Measurements from ENCODE around the gene PRLH. TPM values are rescaled to one million over a fixed set of nuclear protein-coding genes. Genes with fewer than 3 reads are reported as not detected.
"Not testable (repeated sequence)": the region's sequence is repeated elsewhere in the genome, so short reads cannot be mapped to it uniquely, and the experiment has no call there.

The PRLH gene
- polyA plus RNA-seq, 6 donors from 2014 or later = not detected

DNA sequence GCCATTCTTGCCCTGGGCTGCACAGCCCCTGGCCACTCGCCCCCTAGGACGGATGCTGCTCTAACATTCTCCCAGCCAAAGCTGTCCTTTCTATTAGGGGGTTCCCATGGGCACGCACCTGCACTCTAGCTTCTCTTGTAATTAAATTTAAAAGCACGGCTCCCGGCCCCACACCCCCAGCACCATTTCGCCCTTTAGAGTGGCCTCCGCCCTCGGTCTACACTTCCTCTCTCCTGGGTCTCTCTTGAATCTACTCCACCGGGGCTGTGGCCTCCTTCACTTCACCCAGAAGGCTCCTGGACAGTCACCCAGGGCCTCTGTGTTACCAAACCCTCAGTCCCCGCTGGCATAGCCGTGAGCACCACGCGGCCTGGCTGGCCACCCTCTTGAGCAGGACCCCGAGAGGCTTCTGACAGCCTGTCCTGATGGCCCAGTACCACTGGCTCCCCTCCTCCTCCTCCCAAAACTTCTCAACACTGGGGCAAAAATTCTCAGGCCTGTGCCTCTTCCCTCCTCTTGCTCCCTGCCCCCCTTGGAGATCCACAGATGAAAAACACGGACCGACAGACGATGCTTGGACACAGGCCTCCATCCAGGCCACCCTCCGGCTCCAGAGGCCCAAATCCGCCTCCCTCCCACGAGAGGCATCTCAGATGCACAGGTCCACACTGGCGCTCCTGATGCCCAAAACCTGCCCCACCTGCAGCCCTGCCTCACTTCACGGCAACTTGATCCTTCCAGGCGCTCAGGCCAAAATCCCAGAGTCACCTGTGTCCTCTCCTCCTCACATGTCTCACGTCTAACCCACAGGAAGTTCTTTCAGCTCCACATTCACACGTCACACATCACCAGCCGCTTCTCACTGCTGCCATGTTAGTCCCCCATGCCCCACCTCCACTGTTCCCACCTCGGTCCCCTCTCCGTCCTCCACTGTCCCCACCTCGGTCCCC is 31.1 kb downstream of the PRLH start:
- H3K27me3 Mint-ChIP-seq = no peaks in the 10 kb centered on the region
- DNase-seq = no peak
- peak overlapping the region in 5 of 6 donors; percentile 42 to 97 (median 85) for H3K27ac Mint-ChIP-seq
- ATAC-seq (ENCODE audit: low read depth in 2 of 2) = no peak
- peaks cover 0 to 2% (median 0%) of the 10 kb centered on the region in 7 donors for H3K9me3 Mint-ChIP-seq
- H3K4me1 Mint-ChIP-seq = peaks cover 11 to 22% (median 18%) of the 10 kb centered on the region in 3 donors
- H3K4me3 Mint-ChIP-seq = peak overlapping the region in 2 of 8 donors; percentile 7 to 19
- no peaks in the 10 kb centered on the region for H3K36me3 Mint-ChIP-seq

DNA sequence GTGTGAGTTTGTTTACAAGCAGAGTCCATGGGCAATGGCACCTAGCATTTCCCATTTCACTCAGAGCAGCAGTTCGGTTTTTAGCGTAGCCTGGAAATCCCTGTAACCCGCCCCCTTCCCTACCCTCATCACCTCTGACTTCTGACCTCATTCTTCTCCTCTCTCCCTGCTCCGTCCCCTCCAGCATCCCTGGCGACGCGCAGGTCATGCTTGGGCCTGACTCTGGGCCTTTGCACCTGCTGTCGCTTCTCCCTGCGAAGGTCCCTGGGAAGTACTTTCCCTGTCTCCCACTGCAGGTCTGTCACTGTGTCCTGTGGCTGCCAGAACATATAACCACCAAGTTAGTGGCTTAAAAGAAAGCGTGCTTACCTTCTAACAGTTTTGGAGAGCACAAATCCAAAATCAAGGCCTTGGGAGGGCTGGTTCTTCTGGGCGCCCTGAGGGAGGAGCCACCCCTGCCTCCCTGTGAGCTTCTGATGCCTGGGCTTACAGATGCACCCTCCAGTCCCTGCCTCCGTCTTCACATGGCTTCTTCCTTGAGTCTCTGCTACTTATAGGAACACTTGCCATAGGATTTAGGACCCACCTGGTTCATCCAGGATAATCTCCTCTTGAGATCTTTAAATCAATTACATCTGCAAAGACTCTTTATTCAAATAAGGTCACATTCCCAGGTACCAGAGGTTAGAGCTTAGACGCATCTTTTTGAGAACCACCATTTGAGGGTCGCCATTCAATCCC is 32.3 kb downstream of the PRLH start:
- peaks cover 19 to 32% (median 30%) of the 10 kb centered on the region in 3 donors for H3K4me1 Mint-ChIP-seq
- peak overlapping the region in 5 of 6 donors; percentile 72 to 97 (median 94) for H3K27ac Mint-ChIP-seq
- DNase-seq = no peak
- H3K9me3 Mint-ChIP-seq = peaks cover 0 to 2% (median 0%) of the 10 kb centered on the region in 7 donors
- H3K4me3 Mint-ChIP-seq = peak overlapping the region in 1 of 8 donors; percentile 80
- H3K36me3 Mint-ChIP-seq = no peaks in the 10 kb centered on the region
- no peak for ATAC-seq (ENCODE audit: low read depth in 2 of 2)
- no peaks in the 10 kb centered on the region for H3K27me3 Mint-ChIP-seq

- peak overlapping the region in 1 of 8 donors; percentile 16 for H3K4me3 Mint-ChIP-seq
- no peaks in the 10 kb centered on the region for H3K27me3 Mint-ChIP-seq
- H3K36me3 Mint-ChIP-seq = no peaks in the 10 kb centered on the region
- peaks cover 20 to 34% (median 32%) of the 10 kb centered on the region in 3 donors for H3K4me1 Mint-ChIP-seq
- H3K9me3 Mint-ChIP-seq = peaks cover 0 to 2% (median 0%) of the 10 kb centered on the region in 7 donors
- H3K27ac Mint-ChIP-seq = peak overlapping the region in 4 of 6 donors; percentile 52 to 97 (median 82)
- DNase-seq = no peak
- ATAC-seq (ENCODE audit: low read depth in 2 of 2) = no peak
Observed at GRCh38 chr2:237599465-237600110, 33.2 kb downstream of the PRLH start.

DNA sequence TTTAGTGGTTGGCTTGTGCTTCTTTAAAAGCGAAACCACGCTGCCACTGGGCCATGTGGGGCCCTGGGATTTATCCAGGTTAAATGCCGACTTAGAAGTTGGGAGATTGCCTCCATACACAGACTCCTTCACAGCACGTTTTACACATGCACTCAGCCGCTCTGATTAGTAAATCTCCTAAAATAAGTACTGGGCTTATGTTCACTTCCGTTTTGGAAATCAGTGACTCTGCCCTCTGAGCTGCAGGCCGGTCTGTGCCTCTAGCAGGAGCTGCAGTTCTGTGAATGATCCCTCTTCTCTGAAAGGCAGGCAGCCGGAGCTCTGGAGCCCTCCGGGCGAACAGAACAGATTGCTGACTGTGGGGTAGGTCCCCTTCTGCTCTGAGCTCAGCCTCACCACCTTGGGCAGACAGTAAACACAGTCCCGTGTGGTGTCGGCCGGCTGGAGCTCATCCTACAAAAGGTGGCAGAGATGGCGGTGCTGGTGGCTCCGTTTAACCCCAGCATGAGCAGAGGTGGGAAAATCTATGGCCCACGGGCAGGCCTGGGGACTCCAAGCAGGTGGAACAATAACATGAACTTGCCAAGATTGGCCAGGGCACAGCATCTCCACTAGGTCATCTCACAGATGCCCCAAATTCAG is 34.0 kb downstream of the PRLH start:
- H3K9me3 Mint-ChIP-seq = peaks cover 0 to 2% (median 0%) of the 10 kb centered on the region in 7 donors
- no peak for DNase-seq
- H3K4me3 Mint-ChIP-seq = no peak overlapping the region
- peak overlapping the region in 5 of 6 donors; percentile 50 to 97 (median 78) for H3K27ac Mint-ChIP-seq
- no peaks in the 10 kb centered on the region for H3K36me3 Mint-ChIP-seq
- peaks cover 20 to 37% (median 35%) of the 10 kb centered on the region in 3 donors for H3K4me1 Mint-ChIP-seq
- no peak for ATAC-seq (ENCODE audit: low read depth in 2 of 2)
- H3K27me3 Mint-ChIP-seq = no peaks in the 10 kb centered on the region

DNA sequence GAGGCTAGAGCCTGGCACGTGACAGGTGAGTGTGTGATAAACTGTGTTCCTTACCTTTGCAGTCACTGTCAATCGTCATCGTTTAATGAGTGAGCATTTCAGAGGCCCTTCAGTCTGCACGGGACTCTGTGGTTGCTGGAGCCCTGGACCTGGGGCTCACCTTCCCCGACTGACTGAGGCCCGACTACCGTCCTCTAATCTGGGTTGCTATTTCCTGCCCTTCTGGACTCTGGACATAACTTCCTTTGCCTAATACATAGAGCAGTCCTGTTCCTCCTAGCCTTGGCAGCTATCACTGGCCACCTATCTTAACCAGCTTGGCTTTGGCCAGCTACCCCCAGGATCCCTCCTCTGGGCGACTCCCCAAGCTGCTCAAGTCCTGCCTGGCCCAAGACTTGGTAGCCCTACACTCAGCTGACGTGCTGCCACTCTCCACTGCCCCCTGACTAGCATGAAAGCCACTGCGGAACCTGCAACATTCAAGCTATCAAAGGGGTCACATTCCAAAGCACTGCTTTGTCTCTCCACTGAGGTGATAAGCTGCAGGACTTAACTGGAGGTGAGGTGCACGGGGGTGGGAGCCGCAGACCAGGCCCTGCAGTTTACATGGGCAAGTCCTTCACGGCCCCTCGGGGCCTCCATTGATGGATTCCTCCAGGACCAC is 35.2 kb downstream of the PRLH start:
- Mint-ChIP-seq H3K9me3 (peaks cover 0 to 2% (median 0%) of the 10 kb centered on the region in 7 donors), H3K4me1 (peaks cover 20 to 41% (median 35%) of the 10 kb centered on the region in 3 donors), H3K27me3 (no peaks in the 10 kb centered on the region), H3K4me3 (peak overlapping the region in 1 of 8 donors; percentile 6), H3K36me3 (no peaks in the 10 kb centered on the region), H3K27ac (peak overlapping the region; percentile 12 to 97 (median 80))
- DNase-seq (no peak), ATAC-seq (ENCODE audit: low read depth in 2 of 2) (no peak)

DNA sequence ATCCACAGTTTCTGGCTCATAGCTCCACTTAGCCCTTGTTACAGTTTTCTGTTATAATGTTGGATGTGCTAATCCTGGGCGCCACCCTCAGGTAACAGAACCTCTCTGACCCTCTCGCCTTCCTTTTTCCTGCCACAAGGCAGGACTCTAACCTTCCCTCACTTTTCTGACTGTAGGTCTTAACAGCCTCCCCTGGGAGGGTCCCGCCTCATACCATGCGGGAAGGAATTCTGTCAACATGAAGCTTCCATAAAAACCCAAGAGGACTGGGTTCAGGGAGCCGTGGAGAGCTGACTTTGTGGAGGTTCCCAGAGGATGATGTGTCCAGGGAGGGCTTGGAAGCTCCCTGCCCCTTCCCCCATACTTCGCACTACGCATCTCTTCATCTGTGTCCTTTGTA is 36.0 kb downstream of the PRLH start:
- H3K4me3 Mint-ChIP-seq = peak overlapping the region in 5 of 8 donors; percentile 56 to 87 (median 79)
- peaks cover 0 to under 1% (median 0%) of the 10 kb centered on the region in 3 donors for H3K27me3 Mint-ChIP-seq
- DNase-seq = no peak
- peaks cover 0 to 2% (median 0%) of the 10 kb centered on the region in 7 donors for H3K9me3 Mint-ChIP-seq
- peak overlapping the region; percentile 97 to 99 (median 98) for H3K27ac Mint-ChIP-seq
- no peaks in the 10 kb centered on the region for H3K36me3 Mint-ChIP-seq
- no peak for ATAC-seq (ENCODE audit: low read depth in 2 of 2)
- peaks cover 20 to 40% (median 35%) of the 10 kb centered on the region in 3 donors for H3K4me1 Mint-ChIP-seq

GRCh38 chr2:237603049-237603717 is 36.8 kb downstream of the PRLH start:
- DNase-seq = no peak
- Mint-ChIP-seq H3K4me1 (peaks cover 20 to 35% (median 34%) of the 10 kb centered on the region in 3 donors), H3K36me3 (no peaks in the 10 kb centered on the region), H3K4me3 (peak overlapping the region; percentile 56 to 87 (median 80)), H3K9me3 (peaks cover 0 to 2% (median 0%) of the 10 kb centered on the region in 7 donors), H3K27ac (peak overlapping the region; percentile 97 to 99 (median 98)), H3K27me3 (peaks cover 0 to 8% (median 3%) of the 10 kb centered on the region in 3 donors)
- peak; percentile 15 to 20 for ATAC-seq (ENCODE audit: low read depth in 2 of 2)

- no peaks in the 10 kb centered on the region for H3K36me3 Mint-ChIP-seq
- peak overlapping the region; percentile 97 to 99 (median 98) for H3K27ac Mint-ChIP-seq
- no peaks in the 10 kb centered on the region for H3K9me3 Mint-ChIP-seq
- H3K4me3 Mint-ChIP-seq = peak overlapping the region; percentile 56 to 87 (median 80)
- DNase-seq = peak; percentile 86
- H3K4me1 Mint-ChIP-seq = peaks cover 20 to 31% (median 29%) of the 10 kb centered on the region in 3 donors
- ATAC-seq (ENCODE audit: low read depth in 2 of 2) = peak; percentile 94
- H3K27me3 Mint-ChIP-seq = peaks cover 0 to 9% (median 8%) of the 10 kb centered on the region in 3 donors
Observed at GRCh38 chr2:237603718-237604362, 37.5 kb downstream of the PRLH start.

DNA sequence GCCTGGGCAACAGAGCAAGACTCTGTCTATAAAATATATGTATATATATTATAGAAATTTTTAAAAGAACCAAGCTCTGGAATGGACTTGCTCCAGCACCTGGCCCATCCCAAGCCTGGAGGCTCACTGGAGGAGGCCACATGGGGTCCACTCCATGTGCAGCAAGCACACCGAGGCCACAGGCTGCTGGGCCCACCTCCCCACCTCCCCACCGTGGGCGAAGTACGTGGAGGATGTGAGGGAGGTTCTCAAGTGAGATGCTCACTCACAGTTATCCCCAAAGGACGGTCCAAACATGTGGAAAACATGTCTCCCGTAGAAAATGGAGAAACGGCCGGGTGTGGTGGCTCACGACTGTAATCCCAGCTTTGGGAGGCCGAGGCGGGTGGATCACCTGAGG is 38.0 kb downstream of the PRLH start:
- peak overlapping the region in 5 of 8 donors; percentile 77 to 84 (median 82) for H3K4me3 Mint-ChIP-seq
- H3K27me3 Mint-ChIP-seq = peaks cover 0 to 11% (median 9%) of the 10 kb centered on the region in 3 donors
- H3K36me3 Mint-ChIP-seq = no peaks in the 10 kb centered on the region
- H3K9me3 Mint-ChIP-seq = no peaks in the 10 kb centered on the region
- DNase-seq (no peak), ATAC-seq (ENCODE audit: low read depth in 2 of 2) (no peak)
- H3K27ac Mint-ChIP-seq = peak overlapping the region; percentile 97 to 99 (median 98)
- H3K4me1 Mint-ChIP-seq = peaks cover 20 to 31% (median 29%) of the 10 kb centered on the region in 3 donors

GRCh38 chr2:237604960-237605359 is 38.6 kb downstream of the PRLH start:
- no peak for ATAC-seq (ENCODE audit: low read depth in 2 of 2)
- Mint-ChIP-seq H3K9me3 (no peaks in the 10 kb centered on the region), H3K36me3 (no peaks in the 10 kb centered on the region), H3K27ac (peak overlapping the region; percentile 86 to 99 (median 96)), H3K4me1 (peaks cover 20 to 31% (median 29%) of the 10 kb centered on the region in 3 donors), H3K27me3 (peaks cover 0 to 16% (median 9%) of the 10 kb centered on the region in 3 donors), H3K4me3 (peak overlapping the region in 3 of 8 donors; percentile 46 to 65 (median 47))
- DNase-seq = no peak

DNA sequence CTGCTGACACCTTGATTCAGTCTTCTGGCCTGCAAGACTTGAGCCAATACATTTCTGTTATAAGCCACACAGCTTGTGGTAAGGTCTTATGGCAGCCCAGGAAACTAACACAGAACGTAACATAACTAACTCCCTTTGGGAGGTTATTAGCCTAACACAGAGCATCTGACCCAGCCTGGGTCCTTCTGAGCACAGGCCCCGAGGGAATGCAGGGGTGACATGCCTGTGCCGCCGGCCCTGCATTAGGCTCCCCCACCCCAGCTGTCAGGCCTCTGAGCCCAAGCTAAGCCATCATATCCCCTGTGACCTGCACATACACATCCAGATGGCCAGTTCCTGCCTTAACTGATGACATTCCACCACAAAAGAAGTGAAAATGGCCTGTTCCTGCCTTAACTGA is 40.1 kb downstream of the PRLH start:
- ATAC-seq (ENCODE audit: low read depth in 2 of 2); DNase-seq; H3K4me3 Mint-ChIP-seq; H3K36me3 Mint-ChIP-seq; H3K9me3 Mint-ChIP-seq: not testable (repeated sequence)
- Mint-ChIP-seq H3K27ac (peak overlapping the region in 4 of 6 donors; percentile 57 to 97 (median 68)), H3K4me1 (peaks cover 20 to 34% (median 31%) of the 10 kb centered on the region in 3 donors), H3K27me3 (peaks cover 0 to 23% (median 9%) of the 10 kb centered on the region in 3 donors)
